OCI-LY3 (cell line): ENCODE measurements around the gene DRD2.

Experiments
- H2AFZ ChIP-seq: fragments of 200-600, 300-600 bp; shearing (Covaris generic); 2 replicates; pipeline ENCODE4 v1.6.0; 2014; ENCODE audit warnings: antibody characterized with exemption, low read depth, low read length
- H3K27ac ChIP-seq: fragments of 200-600, 300-600 bp; sonication (generic); 2 replicates; pipeline ENCODE4 v1.5.1; 2014; ENCODE audit warnings: mild to moderate bottlenecking, low read length, moderate library complexity, mixed read lengths
- H3K27me3 ChIP-seq: fragments of 200-600, 300-600 bp; sonication (generic); 2 replicates; pipeline ENCODE4 v1.6.1; 2014; ENCODE audit warnings: low read depth, low read length, mixed read lengths
- H3K36me3 ChIP-seq: fragments of 200-600, 300-600 bp; sonication (generic); replicated peaks from 2 replicates; pipeline ENCODE3; 2014; ENCODE audit warnings: low read depth, low read length, mixed read lengths
- H3K4me1 ChIP-seq: fragments of 300-600, 200-600 bp; sonication (generic); 2 replicates; pipeline ENCODE4 v1.6.1; 2014; ENCODE audit warnings: low read length, mixed read lengths
- H3K4me2 ChIP-seq: fragments of 200-600, 300-600 bp; sonication (generic); 2 replicates; pipeline ENCODE4 v1.6.1; 2014; ENCODE audit warnings: low read length, mixed read lengths
- H3K4me3 ChIP-seq: fragments of 300-600, 200-600 bp; sonication (generic); 2 replicates; pipeline ENCODE4 v1.5.1; 2014; ENCODE audit warnings: antibody characterized with exemption, mild to moderate bottlenecking, low read length, moderate library complexity
- H3K79me2 ChIP-seq: fragments of 300-600, 200-600 bp; shearing (Covaris generic); 2 replicates; pipeline ENCODE4 v1.6.1; 2014; ENCODE audit warnings: mild to moderate bottlenecking, low read length, mixed read lengths
- H3K9ac ChIP-seq: fragments of 300-600, 200-600 bp; shearing (Covaris generic); 2 replicates; pipeline ENCODE4 v1.6.0; 2014; ENCODE audit warnings: mild to moderate bottlenecking, low read length, moderate library complexity
- H3K9me3 ChIP-seq: fragments of 200-600, 300-600 bp; shearing (Covaris generic); 2 replicates; pipeline ENCODE4 v1.6.1; 2014; ENCODE audit warnings: low read length, mixed read lengths; ENCODE audit not compliant: insufficient read depth
- H4K20me1 ChIP-seq: fragments of 200-600, 300-600 bp; sonication (generic); 2 replicates; pipeline ENCODE4 v1.6.1; 2016; ENCODE audit warnings: low read length, mixed read lengths; ENCODE audit not compliant: insufficient read depth
- CTCF ChIP-seq: fragments of 200-600, 300-600 bp; sonication (generic); IDR thresholded peaks from 2 replicates; pipeline ENCODE4 v1.5.1; 2014; ENCODE audit warnings: antibody characterized with exemption, low read length, low read depth
- EZH2phosphoT487 ChIP-seq: fragments of 200-600 bp; shearing (Covaris generic); IDR thresholded peaks from 2 replicates; pipeline ENCODE4 v1.6.1; 2018; ENCODE audit warnings: antibody characterized with exemption, mixed run types, low read depth

Gene DRD2

GRCh38 chr11:113395782-113396336 is 79.3 kb downstream of the DRD2 start:
- H3K27me3 ChIP-seq: peaks cover 26% of the 10 kb centered on the region
- TF ChIP-seq EZH2phosphoT487: no peak
- no peak for TF ChIP-seq CTCF
- H3K79me2 ChIP-seq: no peaks in the 10 kb centered on the region
- no peaks in the 10 kb centered on the region for H4K20me1 ChIP-seq
- H3K27ac ChIP-seq: no peak overlapping the region
- H3K4me2 ChIP-seq: no peak overlapping the region
- H3K9me3 ChIP-seq: no peaks in the 10 kb centered on the region
- H3K9ac ChIP-seq: no peak overlapping the region
- H3K4me3 ChIP-seq: no peak overlapping the region
- no peaks in the 10 kb centered on the region for H3K36me3 ChIP-seq
- no peak overlapping the region for H2AFZ ChIP-seq
- no peaks in the 10 kb centered on the region for H3K4me1 ChIP-seq

- Histone ChIP-seq H3K4me1 (no peaks in the 10 kb centered on the region), H3K79me2 (no peaks in the 10 kb centered on the region), H3K27me3 (peaks cover 27% of the 10 kb centered on the region), H3K36me3 (no peaks in the 10 kb centered on the region), H3K9ac (no peak overlapping the region), H3K9me3 (no peaks in the 10 kb centered on the region), H3K4me3 (no peak overlapping the region), H4K20me1 (no peaks in the 10 kb centered on the region), H3K27ac (no peak overlapping the region), H3K4me2 (no peak overlapping the region), H2AFZ (no peak overlapping the region)
- TF ChIP-seq EZH2phosphoT487: no peak
- TF ChIP-seq CTCF: no peak
Measured at GRCh38 chr11:113394919-113395318, 80.3 kb downstream of the DRD2 start.

DNA sequence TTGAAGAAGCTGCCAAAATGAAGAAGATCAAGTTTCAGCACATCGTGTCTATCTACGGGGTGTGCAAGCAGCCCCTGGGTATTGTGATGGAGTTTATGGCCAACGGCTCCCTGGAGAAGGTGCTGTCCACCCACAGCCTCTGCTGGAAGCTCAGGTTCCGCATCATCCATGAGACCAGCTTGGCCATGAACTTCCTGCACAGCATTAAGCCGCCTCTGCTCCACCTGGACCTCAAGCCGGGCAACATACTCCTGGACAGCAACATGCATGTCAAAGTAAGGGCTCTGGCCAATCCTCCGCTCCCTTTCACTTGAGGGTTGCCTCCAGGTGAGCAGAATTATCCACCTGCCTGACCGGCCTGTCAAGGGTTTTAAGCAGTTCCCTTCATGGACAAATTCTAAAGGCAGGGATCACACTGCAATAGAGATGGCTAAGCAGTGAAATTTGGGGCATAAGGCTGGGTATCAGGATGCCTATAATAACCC is 81.7 kb downstream of the DRD2 start:
- H3K4me1 ChIP-seq: no peaks in the 10 kb centered on the region
- no peaks in the 10 kb centered on the region for H3K9me3 ChIP-seq
- no peaks in the 10 kb centered on the region for H4K20me1 ChIP-seq
- peaks cover 27% of the 10 kb centered on the region for H3K27me3 ChIP-seq
- H3K36me3 ChIP-seq: no peaks in the 10 kb centered on the region
- H3K9ac ChIP-seq: no peak overlapping the region
- H2AFZ ChIP-seq: no peak overlapping the region
- TF ChIP-seq EZH2phosphoT487 (no peak), CTCF (no peak)
- H3K27ac ChIP-seq: no peak overlapping the region
- no peaks in the 10 kb centered on the region for H3K79me2 ChIP-seq
- no peak overlapping the region for H3K4me2 ChIP-seq
- H3K4me3 ChIP-seq: no peak overlapping the region

DNA sequence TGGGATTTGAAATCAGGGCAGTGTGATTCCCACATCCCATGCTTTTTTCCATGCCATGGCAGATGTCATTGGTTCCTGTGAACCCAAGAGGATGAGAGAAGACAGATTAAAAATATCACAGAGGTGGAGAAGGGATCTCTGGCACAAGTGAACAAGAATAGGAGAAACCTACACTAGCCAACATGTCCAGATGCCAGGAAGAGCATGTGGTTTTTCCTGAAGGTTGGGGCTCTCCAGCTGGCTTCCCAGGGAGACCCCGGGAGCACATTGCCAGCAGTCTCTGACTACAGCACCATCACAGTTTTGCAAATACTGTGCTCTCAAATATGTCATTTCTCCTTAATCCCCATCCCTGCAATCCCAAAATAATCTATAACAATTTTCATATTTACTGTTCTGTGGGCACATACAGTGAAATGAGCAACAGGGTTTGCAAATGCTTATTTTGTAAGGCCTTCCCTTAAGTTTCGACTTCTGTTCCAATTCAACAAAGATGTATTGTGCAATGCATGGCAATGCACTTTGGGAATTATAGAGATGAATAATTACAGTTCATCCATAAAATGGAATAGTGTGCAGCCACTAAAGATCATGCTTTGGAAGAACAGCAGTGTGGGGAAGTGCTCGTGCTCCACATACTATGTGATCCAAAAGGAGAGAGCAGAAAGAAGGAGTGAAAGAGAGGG is 82.8 kb downstream of the DRD2 start:
- TF ChIP-seq CTCF (no peak), EZH2phosphoT487 (no peak)
- Histone ChIP-seq H3K79me2 (no peaks in the 10 kb centered on the region), H2AFZ (no peak overlapping the region), H3K9ac (no peak overlapping the region), H3K4me2 (no peak overlapping the region), H3K27me3 (peaks cover 27% of the 10 kb centered on the region), H3K27ac (no peak overlapping the region), H4K20me1 (no peaks in the 10 kb centered on the region), H3K36me3 (no peaks in the 10 kb centered on the region), H3K4me3 (no peak overlapping the region), H3K4me1 (no peaks in the 10 kb centered on the region), H3K9me3 (no peaks in the 10 kb centered on the region)
